Activated CD4-positive, CD25-positive, alpha-beta regulatory T cell treated with anti-CD3 and anti-CD28 coated beads, Interleukin-2, amount 50 U/mL, for 16 hours (primary cell): ENCODE results near the gene CHCHD6.
"Not testable (repeated sequence)": the region's sequence is repeated elsewhere in the genome, so short reads cannot be mapped to it uniquely, and the experiment has no call there.

Experiments used
- DNase-seq: peaks from one replicate; pipeline ENCODE4 v3.0.0-alpha.2; 2020; ENCODE audit warnings: low read depth, low spot score

The CHCHD6 gene

DNA sequence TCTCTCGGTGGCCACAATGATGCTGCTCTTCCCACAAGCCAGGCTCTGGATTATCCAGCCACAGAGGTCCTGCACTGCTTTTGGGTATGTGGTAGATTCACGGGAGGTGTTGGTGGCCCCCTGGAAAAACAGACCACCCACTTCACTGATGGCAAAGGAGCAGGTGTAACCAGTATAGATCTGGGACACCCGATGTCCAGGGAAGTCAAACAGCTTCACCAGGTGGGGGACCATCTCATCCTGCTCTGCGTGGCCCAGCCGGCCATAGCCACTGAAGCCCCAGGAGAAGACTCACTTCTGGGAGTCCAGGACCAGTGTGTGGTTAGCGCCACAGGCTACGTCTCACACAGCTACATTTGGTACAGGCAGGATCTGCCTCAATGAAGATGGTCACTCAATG is 62.6 kb downstream of the CHCHD6 start:
- no peak for DNase-seq

DNA sequence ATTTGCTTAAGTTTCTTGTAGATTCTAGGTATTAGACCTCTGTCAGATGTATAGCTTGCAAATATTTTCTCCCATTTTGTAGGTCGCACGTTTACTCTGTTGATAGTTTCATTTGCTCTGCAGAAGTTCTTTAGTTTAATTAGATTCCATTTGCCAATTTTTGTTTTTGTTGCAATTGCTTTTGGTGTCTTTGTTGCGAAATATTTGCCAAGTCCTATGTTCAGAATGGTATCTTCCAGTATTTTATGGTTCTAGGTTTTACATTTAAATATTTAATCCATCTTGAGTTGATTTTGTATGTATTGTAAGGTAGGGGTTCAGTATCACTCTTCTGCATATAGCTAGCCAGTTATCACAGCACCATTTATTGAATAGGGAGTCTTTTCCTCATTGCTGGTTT is 64.9 kb downstream of the CHCHD6 start:
- DNase-seq, result no peak

DNA sequence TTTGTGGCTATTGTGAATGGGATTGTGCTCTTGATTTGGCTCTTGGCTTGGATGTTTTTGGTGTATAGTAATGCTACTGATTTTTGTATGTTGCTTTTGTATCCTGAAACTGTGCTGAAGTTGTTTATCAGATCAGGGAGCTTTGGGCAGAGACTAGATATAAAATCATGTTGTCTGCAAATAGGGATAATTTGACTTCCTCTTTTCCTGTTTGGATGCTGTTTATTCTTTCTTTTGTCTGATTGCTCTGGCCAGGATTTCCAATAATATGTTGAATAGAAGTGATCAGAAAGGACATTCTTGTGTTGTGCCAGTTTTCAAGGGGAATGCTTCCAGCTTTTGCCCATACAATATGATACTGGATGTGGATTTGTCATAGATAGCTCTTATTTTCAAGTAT is 66.1 kb downstream of the CHCHD6 start:
- no peak for DNase-seq

DNA sequence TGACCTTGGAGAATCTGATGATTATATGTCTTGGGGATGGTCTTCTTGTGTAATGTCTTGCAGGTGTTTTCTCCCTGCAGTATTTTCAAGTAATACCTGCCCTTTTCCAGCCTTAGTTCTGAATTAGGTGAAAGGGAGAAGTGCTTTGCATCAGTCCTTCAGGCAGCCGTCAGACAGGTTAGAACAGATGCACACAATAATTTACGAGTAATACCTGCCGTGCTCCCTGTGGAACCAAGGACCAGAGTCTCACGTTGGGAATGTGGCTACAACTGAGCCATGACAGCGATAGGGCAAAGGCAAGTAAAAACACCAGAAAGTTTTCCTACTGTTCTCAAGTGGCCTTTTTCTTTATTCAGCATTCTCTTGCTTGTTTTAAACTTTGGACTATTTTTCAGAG is 69.1 kb downstream of the CHCHD6 start:
- DNase-seq, result no peak

DNA sequence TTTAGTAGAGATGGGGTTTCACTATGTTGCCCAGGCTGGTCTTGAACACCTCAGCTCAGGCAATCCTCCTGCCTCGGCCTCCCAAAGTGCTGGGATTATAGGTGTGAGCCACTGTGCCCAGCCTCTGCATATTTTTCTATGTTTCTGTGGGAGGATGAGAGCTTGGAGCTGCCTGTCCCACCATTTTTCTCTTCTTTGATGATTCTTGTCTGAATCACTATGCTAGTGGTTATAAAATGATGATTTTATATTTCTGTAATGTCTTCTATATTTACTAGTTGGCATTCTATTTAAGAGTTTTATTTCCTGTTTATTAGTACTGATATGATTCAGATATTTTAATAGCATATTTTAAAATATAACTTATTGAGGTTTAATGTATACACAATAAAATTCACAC is 69.7 kb downstream of the CHCHD6 start:
- DNase-seq, result no peak

DNA sequence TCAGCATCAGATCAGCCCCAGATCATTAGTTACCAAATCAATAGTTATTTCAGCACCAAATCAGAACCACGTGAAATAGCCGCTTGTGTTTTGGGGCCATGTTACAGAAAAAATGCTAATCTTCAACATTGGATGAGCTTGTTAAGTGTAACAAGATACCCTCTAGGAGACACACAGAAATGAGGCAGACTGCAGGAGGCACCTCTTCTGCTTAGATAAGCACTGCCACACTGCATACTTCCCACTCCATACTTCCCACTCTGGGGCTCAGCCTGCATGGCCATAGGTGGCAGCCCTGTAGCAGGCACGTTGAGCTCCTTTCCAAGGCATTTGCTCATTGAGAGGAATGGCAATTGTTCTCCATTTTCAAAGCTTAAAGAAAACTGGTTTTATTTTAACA is 73.3 kb downstream of the CHCHD6 start:
- no peak for DNase-seq

DNA sequence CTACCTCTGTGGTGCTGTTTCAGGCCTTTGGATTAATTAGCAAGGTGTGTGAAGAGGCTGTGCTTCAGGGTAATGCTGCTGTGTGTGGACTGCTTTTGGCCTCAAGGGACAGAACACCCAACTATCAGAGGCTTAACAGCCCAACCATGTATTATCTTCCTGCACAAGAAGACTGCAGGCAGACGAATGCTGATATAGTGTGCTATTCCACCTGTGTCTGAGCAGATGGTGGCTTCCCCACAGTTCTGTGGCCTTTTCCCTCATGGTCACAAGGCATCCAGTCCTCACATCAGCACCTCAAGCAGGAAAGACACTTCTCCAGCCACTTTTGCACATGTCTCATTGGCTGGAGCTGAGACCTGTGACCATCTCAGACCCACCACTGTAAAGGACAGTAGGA is 76.6 kb downstream of the CHCHD6 start:
- no peak for DNase-seq

DNA sequence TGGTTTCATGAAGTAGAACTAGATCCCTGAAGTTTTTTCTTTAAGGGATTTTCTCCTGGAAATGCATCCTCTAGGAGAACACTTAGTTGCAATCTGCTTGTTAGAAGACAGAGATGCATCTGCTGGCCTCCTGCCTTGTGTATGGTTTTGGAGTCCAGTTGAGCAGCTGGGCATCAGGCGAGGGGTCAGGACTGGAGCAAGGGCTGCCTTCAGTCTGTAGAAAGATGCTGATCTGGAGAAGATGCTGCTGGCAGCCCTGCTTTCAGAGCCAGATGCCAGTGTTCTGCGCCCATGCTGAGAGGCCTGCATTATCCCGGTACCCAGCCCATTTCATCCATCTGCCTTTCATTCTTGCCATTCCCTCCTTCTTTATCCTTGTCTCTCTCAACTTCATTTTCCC is 77.4 kb downstream of the CHCHD6 start:
- no peak for DNase-seq

DNA sequence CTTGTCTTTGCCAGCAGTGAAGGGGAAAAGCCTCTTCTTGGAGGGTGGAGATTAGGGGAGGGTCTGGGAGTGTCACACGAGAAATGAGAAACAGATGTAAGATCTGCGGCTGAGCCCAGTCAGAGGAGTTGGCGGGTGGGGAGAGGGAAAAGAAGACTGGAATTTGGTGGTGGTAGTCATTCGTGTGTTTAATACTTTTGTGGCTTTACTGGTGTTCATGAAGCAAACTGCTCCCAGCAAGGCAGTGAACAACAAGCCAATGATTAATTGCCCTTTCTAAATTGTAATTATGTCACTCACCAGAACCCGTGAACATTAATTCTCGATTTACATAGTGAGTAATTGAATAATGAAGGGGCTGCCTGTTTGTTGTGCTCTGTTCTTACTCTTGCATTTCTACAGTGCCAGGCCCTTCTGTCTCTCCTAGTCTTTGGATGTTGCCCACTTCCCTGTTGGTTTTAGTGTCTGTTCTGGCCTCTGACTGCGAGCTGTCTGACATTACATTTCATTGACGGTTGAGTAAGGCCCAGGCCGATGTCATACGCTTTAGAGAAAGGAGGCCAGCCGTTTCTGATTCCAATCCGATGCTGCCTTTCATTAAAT is 78.0 kb downstream of the CHCHD6 start:
- DNase-seq, result no peak

DNA sequence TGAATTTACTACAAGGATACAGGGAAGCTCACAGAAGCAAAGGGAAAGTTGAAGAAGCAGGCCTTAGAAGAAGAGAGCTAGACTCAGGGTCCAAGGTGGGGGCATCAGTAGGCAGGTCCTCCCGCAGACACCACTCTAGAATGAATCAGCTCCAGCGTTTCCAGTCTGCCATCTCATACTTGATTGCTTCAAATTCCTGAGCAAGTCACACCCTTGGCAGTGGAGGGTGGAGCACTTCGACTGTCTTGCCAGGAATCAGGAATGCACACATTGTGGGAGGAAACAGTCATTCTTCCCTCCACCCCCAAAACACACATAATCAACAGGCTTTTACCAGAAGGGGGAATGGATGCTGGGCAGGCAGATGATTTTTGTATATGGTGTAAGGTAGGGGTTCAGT is 78.5 kb downstream of the CHCHD6 start:
- no peak for DNase-seq

DNA sequence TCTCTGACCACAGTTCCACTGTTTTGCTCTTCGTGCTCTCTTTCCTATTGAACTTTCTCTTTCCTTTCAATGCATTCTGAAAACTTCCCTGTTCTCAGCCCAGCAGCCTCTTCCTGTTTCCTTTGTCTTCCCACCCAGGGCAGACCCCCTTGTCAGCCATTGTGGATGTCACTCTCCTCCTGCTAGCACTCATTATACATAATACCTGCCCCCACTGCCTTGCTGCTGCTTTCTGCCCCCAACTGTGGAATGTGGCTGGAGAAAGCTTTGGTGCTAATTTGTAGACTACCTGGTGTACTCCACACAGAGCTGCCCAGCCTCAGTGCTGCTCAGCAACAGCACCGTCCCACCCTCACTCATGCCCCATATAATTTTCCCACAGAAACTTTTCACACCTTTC is 80.2 kb downstream of the CHCHD6 start:
- no peak for DNase-seq

DNA sequence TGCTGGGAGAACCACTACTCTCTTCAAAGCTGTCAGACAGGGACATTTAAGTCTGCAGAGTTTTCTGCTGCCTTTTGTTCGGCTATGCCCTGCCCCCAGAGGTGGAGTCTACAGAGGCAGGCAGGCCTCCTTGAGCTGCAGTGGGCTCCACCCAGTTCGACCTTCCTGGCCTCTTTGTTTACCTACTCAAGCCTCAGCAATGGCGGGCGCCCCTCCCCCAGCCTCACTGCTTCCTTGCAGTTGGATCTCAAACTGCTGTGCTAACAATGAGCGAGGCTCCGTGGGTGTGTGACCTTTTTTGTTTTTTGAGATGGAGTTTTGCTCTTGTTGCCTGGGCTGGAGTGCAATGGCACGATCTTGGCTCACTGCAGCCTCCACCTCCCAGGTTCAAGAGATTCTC is 87.3 kb downstream of the CHCHD6 start:
- not testable (repeated sequence) for DNase-seq

DNA sequence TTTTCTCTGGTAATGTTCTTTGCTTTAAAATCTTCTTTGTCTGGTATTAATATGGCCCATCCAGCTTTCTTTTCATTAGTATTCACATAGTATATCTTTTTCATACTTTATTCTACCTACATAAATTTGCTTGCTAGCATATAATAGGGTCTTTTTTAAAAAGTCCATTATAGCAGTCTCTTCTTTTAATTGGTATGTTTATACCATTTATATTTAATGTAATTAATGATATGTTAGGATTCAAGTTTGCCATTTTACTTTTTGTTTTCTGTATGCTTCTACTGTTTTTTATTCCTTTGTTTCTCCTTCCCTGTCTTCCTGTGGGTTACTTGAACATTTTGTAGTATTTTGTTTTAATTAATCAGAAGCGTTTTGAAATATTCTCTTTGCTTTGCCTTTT is 89.0 kb downstream of the CHCHD6 start:
- DNase-seq, result no peak

DNA sequence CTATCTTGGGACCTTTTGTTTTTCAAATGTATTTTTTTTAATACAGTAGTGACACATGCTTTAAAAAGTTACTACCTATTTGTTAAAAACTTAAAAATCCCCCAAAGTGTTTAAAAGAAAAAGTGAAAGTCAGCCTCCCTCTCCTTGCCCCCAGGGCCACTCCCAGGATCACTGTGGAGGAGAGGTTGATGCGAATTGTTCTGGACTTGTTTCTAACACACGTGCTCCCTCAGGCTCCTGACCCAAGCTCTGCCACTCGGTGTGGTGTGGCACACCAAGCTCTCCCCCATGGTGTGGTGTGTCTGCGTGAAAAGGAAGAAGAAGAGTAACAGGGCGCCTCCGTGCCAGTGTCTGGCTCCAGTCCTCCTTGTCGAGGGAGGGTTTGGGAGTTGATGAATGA is 93.5 kb downstream of the CHCHD6 start:
- no peak for DNase-seq

DNA sequence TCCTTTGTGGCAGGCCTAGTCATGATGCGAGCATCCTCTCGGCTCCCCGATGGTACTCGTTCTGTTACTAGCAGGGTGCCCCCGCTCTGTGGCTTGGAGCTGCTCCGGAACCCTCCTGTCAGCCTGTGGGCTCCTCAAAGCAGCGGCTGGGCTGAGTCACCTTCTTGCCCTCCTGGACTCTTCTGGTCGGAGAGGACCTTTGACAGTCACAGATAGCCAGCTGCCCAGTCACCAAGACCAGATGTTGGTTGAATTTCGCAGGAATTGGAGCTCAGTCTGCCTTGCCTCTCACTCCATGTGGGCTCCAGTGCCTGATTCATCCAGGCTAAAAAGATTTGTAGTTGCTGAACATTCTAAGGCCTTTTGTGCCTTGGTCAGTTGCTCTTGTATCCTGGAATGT is 94.5 kb downstream of the CHCHD6 start:
- DNase-seq, result no peak

DNA sequence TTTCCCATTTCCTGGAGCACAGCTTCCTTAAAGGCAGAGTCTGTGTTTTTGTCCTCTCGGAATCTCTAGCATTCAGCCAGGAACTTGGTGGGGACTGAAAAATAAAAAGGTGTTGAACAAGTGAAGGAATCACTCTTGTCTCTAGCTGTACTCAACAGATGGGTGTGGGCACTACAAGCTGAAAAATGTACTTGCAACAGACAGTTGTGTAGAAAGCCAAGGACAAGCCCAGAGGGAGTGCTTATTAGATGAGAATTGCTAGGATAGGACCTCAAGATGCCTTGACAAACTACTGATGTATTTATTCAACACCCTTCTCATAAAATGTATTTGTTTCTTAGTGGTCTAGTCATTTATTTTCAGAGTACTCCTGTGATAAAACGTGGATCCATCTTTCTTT is 95.1 kb downstream of the CHCHD6 start:
- DNase-seq, result no peak

DNA sequence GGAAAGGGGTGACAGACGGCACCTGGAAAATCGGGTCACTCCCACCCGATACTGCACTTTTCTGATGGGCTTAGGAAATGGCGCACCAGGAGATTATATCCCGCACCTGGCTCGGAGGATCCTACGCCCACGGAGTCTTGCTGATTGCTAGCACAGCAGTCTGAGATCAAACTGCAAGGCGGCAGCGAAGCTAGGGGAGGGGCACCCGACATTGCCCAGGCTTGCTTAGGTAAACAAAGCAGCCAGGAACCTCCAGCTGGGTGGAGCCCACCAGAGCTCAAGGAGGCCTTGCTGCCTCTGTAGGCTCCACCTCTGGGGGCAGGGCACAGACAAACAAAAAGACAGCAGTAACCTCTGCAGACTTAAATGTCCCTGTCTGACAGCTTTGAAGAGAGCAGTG is 97.3 kb downstream of the CHCHD6 start:
- DNase-seq, result not testable (repeated sequence)

DNA sequence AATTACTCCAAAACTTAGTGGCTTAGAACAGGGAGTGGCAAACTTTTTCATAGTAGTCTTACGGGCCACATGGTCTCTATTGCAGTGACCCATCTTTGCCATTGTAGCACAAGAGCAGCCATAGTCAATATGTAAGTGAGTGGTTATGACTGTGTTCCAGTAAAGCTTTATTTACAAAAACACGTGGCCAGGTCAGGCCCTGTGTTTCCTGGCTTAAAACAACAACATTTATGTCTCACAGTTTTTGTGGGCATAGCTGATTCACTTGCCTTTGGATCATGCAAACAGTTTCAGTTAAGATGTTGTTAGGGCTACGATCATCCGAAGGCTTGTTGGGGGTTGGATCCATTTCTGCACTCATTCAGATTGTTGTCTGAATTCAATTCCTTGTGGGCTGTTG is 103.8 kb downstream of the CHCHD6 start:
- DNase-seq, result no peak

DNA sequence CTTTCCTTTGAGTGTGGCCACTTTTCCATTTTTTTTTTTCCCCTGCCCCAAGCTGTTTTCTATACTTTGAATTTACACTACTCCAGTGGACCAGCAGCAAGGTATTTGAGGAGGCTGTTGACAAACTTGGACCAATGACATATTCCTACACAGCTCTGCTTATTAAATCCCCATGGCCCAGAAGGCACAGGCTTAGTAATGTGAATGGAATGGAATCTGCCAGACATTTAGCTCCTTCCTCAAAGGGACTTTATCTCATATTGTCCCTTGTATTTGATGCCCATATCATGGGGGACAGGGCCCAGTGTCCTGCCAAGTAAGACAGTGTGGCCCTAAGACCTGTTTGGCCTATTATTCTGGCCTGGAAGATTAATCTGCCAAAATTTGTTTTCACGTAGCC is 107.5 kb downstream of the CHCHD6 start:
- DNase-seq, result no peak

DNA sequence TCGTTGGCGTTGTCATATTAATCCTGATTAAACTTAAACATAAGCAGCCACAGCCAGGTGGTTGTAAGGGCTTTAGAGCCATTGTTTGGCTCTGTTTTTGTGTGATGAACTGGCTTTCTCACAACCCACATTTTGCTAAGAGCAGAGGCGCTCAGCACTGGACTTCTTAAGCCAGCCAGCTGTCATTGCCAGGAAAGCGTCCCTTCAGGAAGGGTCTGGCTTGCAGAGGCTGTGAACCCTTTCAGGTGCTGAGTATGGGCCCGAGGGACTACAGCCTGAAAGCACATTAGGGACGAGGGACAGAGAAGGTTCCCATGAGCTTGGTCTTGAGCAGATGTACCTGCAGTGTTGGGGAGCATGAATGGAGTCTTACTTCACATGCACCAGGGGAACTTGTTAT is 112.3 kb downstream of the CHCHD6 start:
- DNase-seq, result no peak

DNA sequence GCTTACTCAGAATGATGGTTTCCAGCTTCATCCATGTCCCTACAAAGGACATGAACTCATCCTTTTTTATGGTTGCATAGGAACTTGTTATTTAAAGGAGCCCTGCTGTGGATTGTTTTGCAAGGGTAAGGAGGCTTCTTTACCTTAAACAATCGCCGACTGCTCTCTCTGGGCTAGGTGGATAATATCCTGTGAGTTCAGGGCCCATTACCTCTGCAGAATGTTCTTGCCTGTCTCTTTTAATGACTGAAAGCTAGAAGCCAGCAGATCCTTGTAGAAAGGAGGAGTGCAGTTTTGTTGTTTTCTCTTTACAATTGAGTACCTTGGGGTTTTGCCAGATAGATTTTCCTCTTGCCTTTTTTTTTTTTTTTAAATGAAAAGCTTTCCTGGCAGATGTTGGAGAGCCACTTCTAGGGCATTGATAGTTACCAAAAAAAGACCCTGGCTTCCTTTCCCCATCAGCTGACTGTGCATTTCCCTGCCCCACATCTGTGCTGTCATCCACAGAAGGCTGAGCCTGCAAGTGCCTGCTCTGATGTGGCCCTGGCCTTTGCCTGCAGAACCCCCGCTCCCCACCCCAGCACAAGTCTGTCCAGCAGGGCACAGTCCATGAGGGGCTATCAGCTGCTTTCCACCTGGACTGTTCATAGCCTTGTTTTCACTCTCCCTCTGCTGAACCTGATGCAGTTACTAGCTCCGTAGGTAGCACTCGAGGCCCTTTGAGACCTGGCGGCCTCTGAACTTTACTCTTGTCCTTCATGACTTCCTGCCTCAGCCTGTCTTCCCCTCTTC is 113.1 kb downstream of the CHCHD6 start:
- no peak for DNase-seq

DNA sequence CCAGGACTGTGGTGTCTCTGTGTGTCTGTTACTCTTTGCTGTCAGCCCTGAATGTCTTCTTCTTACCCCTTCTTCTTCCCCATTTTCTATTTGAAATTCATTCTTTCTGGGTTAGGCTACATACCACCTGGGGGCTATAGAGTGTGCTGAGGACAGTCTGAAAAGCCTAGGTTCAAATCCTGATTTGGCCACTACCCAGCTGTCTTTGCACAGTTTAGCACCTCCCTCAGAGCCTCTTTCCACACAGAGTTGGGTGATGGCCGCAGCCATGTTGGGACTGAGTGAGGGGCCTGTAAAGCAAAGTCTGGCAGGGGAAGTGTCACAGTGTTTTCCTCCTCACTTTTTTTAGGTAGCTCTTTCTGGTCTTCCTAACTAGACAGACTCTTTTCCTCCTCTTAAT is 113.7 kb downstream of the CHCHD6 start:
- no peak for DNase-seq

DNA sequence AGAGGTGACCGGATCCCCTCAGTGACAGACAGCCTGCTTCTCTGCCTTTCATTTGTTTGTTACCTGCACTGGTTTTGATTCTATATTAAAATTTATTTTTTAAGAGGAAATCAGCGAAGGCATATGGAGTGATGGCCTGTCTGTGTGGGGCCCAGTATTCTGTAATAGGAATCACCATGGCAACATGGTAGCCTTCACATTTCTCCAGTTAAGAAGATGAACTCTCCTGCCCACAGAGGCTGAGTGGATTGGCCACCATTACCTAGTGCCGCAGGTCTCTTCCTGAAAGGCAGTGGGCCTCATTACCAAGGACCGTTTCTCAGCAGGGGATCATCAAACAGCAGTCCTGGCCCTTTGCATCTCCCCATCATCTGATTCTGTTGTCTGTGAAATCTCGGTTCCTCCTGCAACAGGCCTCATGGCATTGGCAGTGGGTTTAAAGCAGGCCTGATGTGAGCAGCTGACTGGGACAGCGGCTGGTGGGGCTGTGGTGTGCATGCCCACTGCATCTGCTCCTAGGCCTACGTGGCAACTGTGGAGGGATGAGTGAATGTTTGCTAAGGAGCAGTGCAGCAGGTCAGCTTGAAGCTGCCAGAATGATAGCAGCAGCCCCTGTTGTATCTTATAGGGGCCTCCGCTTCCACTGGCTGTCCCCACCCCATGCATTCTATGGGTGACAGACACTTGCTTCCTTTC is 114.5 kb downstream of the CHCHD6 start:
- no peak for DNase-seq
